Natural killer cell (primary cell): ENCODE data around the gene SNAI3. TPM values are rescaled to one million over a fixed set of nuclear protein-coding genes. Genes with fewer than 3 reads are reported as not detected.
"Not testable (repeated sequence)": the region's sequence is repeated elsewhere in the genome, so short reads cannot be mapped to it uniquely, and the experiment has no call there.

Source experiments
- ATAC-seq, 3 donors: fragments of 150-1000 bp in 2 of 3; fragments of 200-7000 bp in 1 of 3; cut with Tn5 transposase; 1 replicate in 1 of 3; 2 replicates in 2 of 3; pipeline ENCODE4 v1.10.0; 2021; ENCODE audit warnings: mild to moderate bottlenecking in 2 of 3, moderate library complexity in 2 of 3
- DNase-seq, 2 donors: peaks; one replicate each; pipeline versions ENCODE4 v3.0.0 to v3.0.0-alpha.2; 2013 to 2021; ENCODE audit warnings: mixed read lengths in 1 of 2
- H3K27ac ChIP-seq: one replicate; pipeline ENCODE4 v1.5.1; 2013; ENCODE audit warnings: mild to moderate bottlenecking, low read length
- H3K27me3 ChIP-seq: one replicate; pipeline ENCODE4 v1.6.1; 2013; ENCODE audit warnings: low read length; ENCODE audit not compliant: control insufficient read depth, insufficient read depth
- H3K36me3 ChIP-seq: one replicate; pipeline ENCODE4 v1.6.1; 2013; ENCODE audit warnings: low read length; ENCODE audit not compliant: control insufficient read depth, insufficient read depth
- H3K4me1 ChIP-seq: one replicate; pipeline ENCODE4 v1.6.1; 2013; ENCODE audit warnings: low read length; ENCODE audit not compliant: control insufficient read depth, insufficient read depth
- H3K4me3 ChIP-seq: one replicate; pipeline ENCODE4 v1.5.1; 2013; ENCODE audit warnings: low read length
- H3K9me3 ChIP-seq: one replicate; pipeline ENCODE4 v1.6.1; 2013; ENCODE audit warnings: low read length; ENCODE audit not compliant: control insufficient read depth, insufficient read depth
- H3K27ac Mint-ChIP-seq, 2 donors: one replicate each; pipeline ENCODE4 v1.8.0; 2022; ENCODE audit warnings: mild to moderate bottlenecking in 2 of 2, mixed read lengths in 2 of 2, moderate library complexity in 1 of 2
- H3K27me3 Mint-ChIP-seq, 2 donors: one replicate each; pipeline ENCODE4 v1.8.0; 2022; ENCODE audit warnings: low read depth in 2 of 2, mixed read lengths in 2 of 2
- H3K36me3 Mint-ChIP-seq: one replicate; pipeline ENCODE4 v1.8.0; 2022; ENCODE audit warnings: mixed read lengths
- H3K4me1 Mint-ChIP-seq, 2 donors: one replicate each; pipeline ENCODE4 v1.8.0; 2022; ENCODE audit warnings: mixed read lengths in 2 of 2
- H3K4me3 Mint-ChIP-seq: one replicate; pipeline ENCODE4 v1.8.0; 2022; ENCODE audit warnings: mild to moderate bottlenecking, moderate library complexity, mixed read lengths
- H3K9me3 Mint-ChIP-seq, 2 donors: one replicate each; pipeline ENCODE4 v1.8.0; 2022; ENCODE audit warnings: mixed read lengths in 2 of 2
- WGBS: methylation state at CpG from one replicate; pipeline ENCODE4 v1.1.7; 2013; ENCODE audit warnings: missing lambda C conversion rate; ENCODE audit not compliant: insufficient coverage; 5-methylcytosine and 5-hydroxymethylcytosine counted together
- intact Hi-C: fragments of 100-400 bp; cut with micrococcal nuclease; formaldehyde crosslinking; loops from one replicate; pipeline ENCODE4 v1.14.2; 2022
- total RNA-seq, 4 donors: library from RNA; stranded (reverse); fragments of 120-200 nt in 1 of 4; gene quantifications; one replicate each; pipeline versions ENCODE4 v1.2.3 to v1.2.4, GENCODE V29; 2013 to 2022
- TF ChIP-seq, protein P1 (sequence below): fragments of 200-600 bp; IDR thresholded peaks from one replicate; pipeline ENCODE4 v1.8.0; 2022; ENCODE audit warnings: antibody characterized with exemption

Gene SNAI3
- total RNA-seq, 3 donors from 2014 or later (not counting 1 experiment from before 2014, with no cell fraction given) = 8.2 to 9.2 (median 8.4) TPM

DNA sequence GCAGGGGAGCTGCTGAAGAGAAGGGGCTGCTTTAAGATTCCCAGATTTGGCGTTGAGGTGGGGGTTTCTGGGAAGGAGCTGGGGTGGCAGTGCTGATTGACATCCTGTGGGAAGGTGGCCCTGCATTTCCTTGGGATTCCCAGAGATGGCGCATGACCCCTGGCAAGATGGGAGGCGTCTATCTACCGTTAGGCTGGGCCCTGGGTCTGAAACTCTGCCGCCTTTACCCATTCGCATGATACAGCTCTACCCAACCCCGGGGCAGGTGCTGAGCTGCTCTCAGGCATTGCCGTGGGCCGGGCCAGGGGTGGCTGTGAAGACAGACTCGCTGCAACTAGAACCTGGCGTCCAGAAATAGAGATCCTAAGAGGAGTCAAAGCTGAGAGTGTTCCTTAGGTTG is 13.5 kb downstream of the SNAI3 start:
- WGBS = 89% methylated on average over 11 of the region's 11 CpGs
- DNase-seq = no peak
- H3K9me3 Mint-ChIP-seq = no peaks in the 10 kb centered on the region

DNA sequence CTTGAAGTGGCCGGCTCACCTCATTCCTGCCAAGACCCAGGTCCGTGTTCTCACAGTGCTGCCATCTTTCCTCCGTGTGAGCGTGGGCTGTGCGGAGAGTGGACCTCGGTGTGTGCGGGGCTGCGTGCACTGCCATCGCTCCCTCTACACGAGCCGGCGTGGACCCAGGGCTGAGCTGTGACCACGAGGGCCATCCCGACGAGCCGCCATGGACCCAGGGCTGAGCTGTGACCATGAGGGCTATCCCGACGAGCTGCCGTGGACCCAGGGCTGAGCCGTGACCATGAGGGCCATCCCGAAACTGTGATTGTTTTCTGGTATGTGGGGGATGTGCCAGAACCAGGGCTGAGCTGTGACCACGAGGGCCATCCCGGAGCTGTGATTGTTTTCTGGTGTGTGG is 14.5 kb downstream of the SNAI3 start:
- TF ChIP-seq, protein P1, sequence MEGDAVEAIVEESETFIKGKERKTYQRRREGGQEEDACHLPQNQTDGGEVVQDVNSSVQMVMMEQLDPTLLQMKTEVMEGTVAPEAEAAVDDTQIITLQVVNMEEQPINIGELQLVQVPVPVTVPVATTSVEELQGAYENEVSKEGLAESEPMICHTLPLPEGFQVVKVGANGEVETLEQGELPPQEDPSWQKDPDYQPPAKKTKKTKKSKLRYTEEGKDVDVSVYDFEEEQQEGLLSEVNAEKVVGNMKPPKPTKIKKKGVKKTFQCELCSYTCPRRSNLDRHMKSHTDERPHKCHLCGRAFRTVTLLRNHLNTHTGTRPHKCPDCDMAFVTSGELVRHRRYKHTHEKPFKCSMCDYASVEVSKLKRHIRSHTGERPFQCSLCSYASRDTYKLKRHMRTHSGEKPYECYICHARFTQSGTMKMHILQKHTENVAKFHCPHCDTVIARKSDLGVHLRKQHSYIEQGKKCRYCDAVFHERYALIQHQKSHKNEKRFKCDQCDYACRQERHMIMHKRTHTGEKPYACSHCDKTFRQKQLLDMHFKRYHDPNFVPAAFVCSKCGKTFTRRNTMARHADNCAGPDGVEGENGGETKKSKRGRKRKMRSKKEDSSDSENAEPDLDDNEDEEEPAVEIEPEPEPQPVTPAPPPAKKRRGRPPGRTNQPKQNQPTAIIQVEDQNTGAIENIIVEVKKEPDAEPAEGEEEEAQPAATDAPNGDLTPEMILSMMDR = no peak
- H3K36me3 Mint-ChIP-seq = no peaks in the 10 kb centered on the region
- Histone ChIP-seq H3K9me3 (no peaks in the 10 kb centered on the region), H3K27ac (no peak overlapping the region), H3K27me3 (no peaks in the 10 kb centered on the region), H3K4me3 (no peak overlapping the region), H3K4me1 (no peaks in the 10 kb centered on the region), H3K36me3 (no peaks in the 10 kb centered on the region)
- no peaks in the 10 kb centered on the region for H3K4me1 Mint-ChIP-seq
- DNase-seq (no peak), ATAC-seq (no peak)
- 96% methylated on average over 23 of the region's 23 CpGs for WGBS
- no peak overlapping the region for H3K4me3 Mint-ChIP-seq
- intact Hi-C loops = no loop called here
- no peaks in the 10 kb centered on the region for H3K27me3 Mint-ChIP-seq
- no peaks in the 10 kb centered on the region for H3K9me3 Mint-ChIP-seq
- H3K27ac Mint-ChIP-seq = no peak overlapping the region

More for the DNA sequence above, 13.5 kb downstream of the SNAI3 start:
- intact Hi-C loops = no loop called here
- Histone ChIP-seq H3K36me3 (peaks cover 6% of the 10 kb centered on the region), H3K4me1 (no peaks in the 10 kb centered on the region), H3K27ac (no peak overlapping the region), H3K9me3 (no peaks in the 10 kb centered on the region), H3K27me3 (no peaks in the 10 kb centered on the region), H3K4me3 (no peak overlapping the region)
- Mint-ChIP-seq H3K27ac (no peak overlapping the region), H3K4me1 (no peaks in the 10 kb centered on the region), H3K4me3 (no peak overlapping the region), H3K27me3 (no peaks in the 10 kb centered on the region), H3K36me3 (no peaks in the 10 kb centered on the region)
- ATAC-seq = no peak
- TF ChIP-seq, protein P1 = no peak

DNA sequence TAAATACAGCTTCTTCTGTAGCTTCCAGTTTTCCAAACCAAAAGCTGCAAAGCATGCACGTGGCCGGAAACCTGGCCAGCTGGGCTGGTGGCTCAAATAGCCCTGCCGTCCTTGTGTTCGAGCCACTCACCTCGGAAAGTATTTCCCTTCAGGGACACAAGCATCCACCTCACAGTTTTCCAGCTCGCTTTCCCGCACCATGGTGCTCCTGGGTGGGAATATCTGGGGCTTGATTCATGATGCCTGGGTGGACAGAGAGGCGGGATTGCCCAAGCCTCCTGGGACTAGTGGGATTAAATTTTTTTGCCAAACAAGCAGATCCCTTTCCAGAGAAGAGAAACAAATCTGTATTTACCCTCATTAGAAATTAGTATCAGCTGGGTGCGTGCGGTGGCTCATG is 16.3 kb downstream of the SNAI3 start:
- TF ChIP-seq, protein P1 = no peak
- H3K36me3 ChIP-seq = no peaks in the 10 kb centered on the region
- ATAC-seq = no peak

DNA sequence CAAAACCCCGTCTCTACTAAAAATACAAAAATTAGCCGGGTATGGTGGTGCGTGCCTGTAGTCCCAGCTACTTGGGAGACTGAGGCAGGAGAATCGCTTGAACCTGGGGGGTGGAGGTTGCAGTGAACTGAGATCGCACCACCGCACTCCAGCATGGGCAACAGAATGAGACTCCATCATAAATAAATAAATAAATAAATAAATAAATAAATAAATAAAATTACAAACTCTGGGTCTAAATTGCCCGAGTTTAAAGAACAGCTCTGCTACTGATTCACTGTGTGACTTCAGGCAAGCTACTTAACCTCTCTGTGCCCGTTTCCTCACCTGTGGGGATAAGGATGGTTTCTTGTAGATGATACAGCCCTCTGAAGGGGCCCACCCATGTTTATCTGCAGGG is 16.8 kb downstream of the SNAI3 start:
- ATAC-seq, H3K9me3 Mint-ChIP-seq, H3K4me1 ChIP-seq, intact Hi-C loops, H3K27ac Mint-ChIP-seq, H3K36me3 ChIP-seq, H3K9me3 ChIP-seq, H3K4me3 ChIP-seq, H3K27me3 ChIP-seq, H3K36me3 Mint-ChIP-seq, H3K27me3 Mint-ChIP-seq, H3K4me1 Mint-ChIP-seq, H3K4me3 Mint-ChIP-seq, DNase-seq, H3K27ac ChIP-seq: not testable (repeated sequence)
- WGBS = 92% methylated on average over 2 of the region's 8 CpGs

More for the DNA sequence above, 16.3 kb downstream of the SNAI3 start:
- H3K4me1 Mint-ChIP-seq = no peaks in the 10 kb centered on the region
- H3K9me3 Mint-ChIP-seq = no peaks in the 10 kb centered on the region
- Histone ChIP-seq H3K4me1 (no peaks in the 10 kb centered on the region), H3K4me3 (no peak overlapping the region), H3K27ac (no peak overlapping the region), H3K27me3 (no peaks in the 10 kb centered on the region), H3K9me3 (no peaks in the 10 kb centered on the region)
- H3K27ac Mint-ChIP-seq = no peak overlapping the region
- WGBS = 95% methylated on average over 8 of the region's 10 CpGs
- no peak overlapping the region for H3K4me3 Mint-ChIP-seq
- DNase-seq = no peak
- intact Hi-C loops = no loop called here
- no peaks in the 10 kb centered on the region for H3K27me3 Mint-ChIP-seq
- H3K36me3 Mint-ChIP-seq = no peaks in the 10 kb centered on the region
